Activated B cell treated with CpG ODN at 0.5 μM for 24 hours (primary cell): Measurements from ENCODE around the gene WWOX. TPM values are rescaled to one million over a fixed set of nuclear protein-coding genes. Genes with fewer than 3 reads are reported as not detected.

Experiments
- ATAC-seq: fragments of 200-7000 bp; cut with Tn5 transposase; one replicate; pipeline ENCODE4 v1.10.0; 2021; ENCODE audit warnings: low read depth, mild to moderate bottlenecking, moderate library complexity
- CTCF ChIA-PET: fragments of 350-600 bp; sonication (Branson Sonifier 250); formaldehyde crosslinking; loops from one replicate; lab custom pipeline; 2021; ENCODE audit warnings: antibody characterized with exemption; lab: Charles Lee
- POLR2A ChIA-PET: fragments of 350-600 bp; sonication (Branson Sonifier 250); formaldehyde crosslinking; loops from one replicate; lab custom pipeline; 2021; ENCODE audit warnings: antibody characterized with exemption; lab: Charles Lee
- DNase-seq: peaks from one replicate; pipeline ENCODE4 v3.0.0; 2022
- H3K27ac Mint-ChIP-seq: one replicate; pipeline ENCODE4 v1.8.0; 2020; ENCODE audit warnings: mixed read lengths
- H3K27me3 Mint-ChIP-seq: one replicate; pipeline ENCODE4 v1.8.0; 2021; ENCODE audit warnings: mixed read lengths
- H3K36me3 Mint-ChIP-seq: one replicate; pipeline ENCODE4 v1.8.0; 2021; ENCODE audit warnings: low read depth, mixed read lengths
- H3K4me1 Mint-ChIP-seq: one replicate; pipeline ENCODE4 v1.8.0; 2021; ENCODE audit warnings: mixed read lengths
- H3K4me3 Mint-ChIP-seq: one replicate; pipeline ENCODE4 v1.8.0; 2020; ENCODE audit warnings: mild to moderate bottlenecking, mixed read lengths
- H3K9me3 Mint-ChIP-seq: one replicate; pipeline ENCODE4 v1.8.0; 2020; ENCODE audit warnings: mixed read lengths
- CTCF ChIP-seq: fragments of 200-600 bp; IDR thresholded peaks from one replicate; pipeline ENCODE4 v1.8.0; 2022; ENCODE audit warnings: antibody characterized with exemption, mild to moderate bottlenecking
- intact Hi-C: fragments of 100-400 bp; cut with micrococcal nuclease; formaldehyde crosslinking; loops from one replicate; pipeline ENCODE4 v1.15.1; 2024
- total RNA-seq: library from RNA; stranded (reverse); gene quantifications from 2 replicates; pipeline ENCODE4 v1.2.3, GENCODE V29; 2022

Gene WWOX
- total RNA-seq, 1 donor from 2014 or later = 22.6 TPM

GRCh38 chr16:78490847-78491246 is 391.4 kb downstream of the WWOX start:
- H3K4me1 Mint-ChIP-seq = no peaks in the 10 kb centered on the region
- TF ChIP-seq CTCF = no peak
- no peaks in the 10 kb centered on the region for H3K9me3 Mint-ChIP-seq
- H3K36me3 Mint-ChIP-seq = no peaks in the 10 kb centered on the region
- H3K4me3 Mint-ChIP-seq = no peak overlapping the region
- H3K27me3 Mint-ChIP-seq = no peaks in the 10 kb centered on the region
- ATAC-seq (no peak), DNase-seq (no peak)
- intact Hi-C loops = no loop called here
- H3K27ac Mint-ChIP-seq = no peak overlapping the region
- ChIA-PET POLR2A (no interaction called here), CTCF (no interaction called here)

GRCh38 chr16:78493573-78493972 is 394.1 kb downstream of the WWOX start:
- ChIA-PET CTCF (no interaction called here), POLR2A (no interaction called here)
- no peak overlapping the region for H3K27ac Mint-ChIP-seq
- no peak for ATAC-seq
- H3K36me3 Mint-ChIP-seq = no peaks in the 10 kb centered on the region
- no peaks in the 10 kb centered on the region for H3K9me3 Mint-ChIP-seq
- H3K4me1 Mint-ChIP-seq = no peaks in the 10 kb centered on the region
- intact Hi-C loops = no loop called here
- H3K27me3 Mint-ChIP-seq = no peaks in the 10 kb centered on the region
- no peak for TF ChIP-seq CTCF
- H3K4me3 Mint-ChIP-seq = no peak overlapping the region
- no peak for DNase-seq

GRCh38 chr16:78494105-78494504 is 394.7 kb downstream of the WWOX start:
- intact Hi-C loops = no loop called here
- no peak overlapping the region for H3K4me3 Mint-ChIP-seq
- no peaks in the 10 kb centered on the region for H3K9me3 Mint-ChIP-seq
- no peak for TF ChIP-seq CTCF
- CTCF ChIA-PET = no interaction called here
- ATAC-seq (no peak), DNase-seq (no peak)
- no peaks in the 10 kb centered on the region for H3K36me3 Mint-ChIP-seq
- no peaks in the 10 kb centered on the region for H3K27me3 Mint-ChIP-seq
- no peaks in the 10 kb centered on the region for H3K4me1 Mint-ChIP-seq
- POLR2A ChIA-PET = no interaction called here
- no peak overlapping the region for H3K27ac Mint-ChIP-seq

GRCh38 chr16:78494674-78495073 is 395.2 kb downstream of the WWOX start:
- intact Hi-C loops = no loop called here
- ATAC-seq (no peak), DNase-seq (no peak)
- ChIA-PET POLR2A (no interaction called here), CTCF (no interaction called here)
- Mint-ChIP-seq H3K27me3 (no peaks in the 10 kb centered on the region), H3K9me3 (no peaks in the 10 kb centered on the region), H3K36me3 (no peaks in the 10 kb centered on the region), H3K4me1 (no peaks in the 10 kb centered on the region), H3K27ac (no peak overlapping the region), H3K4me3 (no peak overlapping the region)
- TF ChIP-seq CTCF = no peak

GRCh38 chr16:78496189-78496588 is 396.7 kb downstream of the WWOX start:
- Mint-ChIP-seq H3K27ac (no peak overlapping the region), H3K9me3 (no peaks in the 10 kb centered on the region), H3K4me1 (no peaks in the 10 kb centered on the region), H3K27me3 (no peaks in the 10 kb centered on the region), H3K36me3 (no peaks in the 10 kb centered on the region), H3K4me3 (no peak overlapping the region)
- ChIA-PET POLR2A (no interaction called here), CTCF (no interaction called here)
- ATAC-seq (no peak), DNase-seq (no peak)
- intact Hi-C loops = no loop called here
- TF ChIP-seq CTCF = no peak
